Ureter (tissue), 1 donor: ENCODE data around the gene NEK11. TPM values are rescaled to one million over a fixed set of nuclear protein-coding genes. Genes with fewer than 3 reads are reported as not detected.

Experiments used
- DNase-seq: peaks from one replicate; pipeline ENCODE4 v3.0.0-alpha.2; 2020; ENCODE audit warnings: low spot score
- total RNA-seq: library from RNA; stranded (reverse); gene quantifications from one replicate; pipeline ENCODE4 v1.2.4, GENCODE V29; 2023
- donor health status: DM: yes; HTN: yes; CAD: no.

NEK11 gene
- total RNA-seq, 1 donor from 2014 or later: 10.2 TPM

- DNase-seq: no peak
Observed at GRCh38 chr3:131223373-131224289, 197.0 kb downstream of the NEK11 start.

- DNase-seq: no peak
Observed at GRCh38 chr3:131224886-131225550, 198.3 kb downstream of the NEK11 start.

GRCh38 chr3:131228522-131228921 is 201.8 kb downstream of the NEK11 start:
- no peak for DNase-seq

GRCh38 chr3:131231710-131232389 is 205.2 kb downstream of the NEK11 start:
- no peak for DNase-seq

- no peak for DNase-seq
Observed at GRCh38 chr3:131232711-131233267, 206.1 kb downstream of the NEK11 start.

DNA sequence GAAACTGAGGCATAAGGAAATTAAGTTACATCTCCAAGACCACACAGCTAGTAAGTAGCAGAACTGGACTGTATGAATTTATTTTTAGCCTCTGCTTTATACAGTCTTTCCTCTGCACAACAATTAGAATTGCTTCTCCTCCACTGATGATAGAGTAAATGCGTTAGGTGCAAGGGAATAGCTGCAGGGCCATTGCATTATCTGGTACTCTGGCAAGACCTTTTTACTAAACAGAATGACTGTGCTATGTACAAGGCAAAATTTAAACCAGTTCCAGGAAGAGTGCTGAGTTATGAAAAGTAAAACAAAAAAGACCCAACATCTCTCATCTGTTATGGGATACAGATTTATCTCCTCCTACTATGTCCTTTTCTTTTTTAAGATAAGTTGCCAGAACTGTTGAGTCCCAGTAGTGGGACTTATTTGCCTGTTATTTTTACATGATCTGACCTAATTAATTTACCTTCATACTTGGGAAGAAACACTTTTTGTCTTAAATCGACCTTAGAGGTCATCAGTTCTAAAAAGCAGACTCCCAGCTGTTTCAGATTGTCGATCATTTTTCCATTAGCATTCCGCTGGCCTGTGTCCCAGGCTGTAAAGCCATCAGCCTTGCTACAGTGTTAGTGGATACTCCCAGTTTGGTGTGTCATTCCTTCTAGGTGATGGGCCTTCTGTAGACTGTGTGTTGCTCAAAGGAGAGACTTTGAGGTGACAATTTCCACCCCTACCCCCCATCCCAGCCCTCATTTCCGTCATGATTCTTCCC is 207.4 kb downstream of the NEK11 start:
- no peak for DNase-seq

GRCh38 chr3:131236421-131236820 is 209.7 kb downstream of the NEK11 start:
- DNase-seq: no peak

DNA sequence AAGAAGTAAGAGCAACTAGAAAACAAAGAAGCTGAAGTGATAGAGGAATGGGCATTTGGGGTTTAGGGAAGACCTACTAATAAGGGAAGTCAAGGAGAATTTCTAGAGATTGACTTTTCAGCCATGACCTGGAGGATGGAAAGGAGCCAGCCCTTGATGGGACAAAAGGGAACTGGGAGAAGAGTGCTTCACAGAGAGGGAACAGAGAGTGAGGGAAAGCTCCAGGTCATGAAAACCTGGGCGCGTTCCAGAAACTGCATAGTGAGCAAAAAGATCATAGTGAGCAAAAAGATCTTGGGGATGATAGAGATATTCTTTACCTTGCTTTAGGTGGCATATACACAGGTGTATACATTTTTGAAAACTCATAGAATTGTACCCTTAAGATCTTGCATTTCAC is 211.8 kb downstream of the NEK11 start:
- DNase-seq: no peak

GRCh38 chr3:131239267-131239666 is 212.6 kb downstream of the NEK11 start:
- DNase-seq: no peak

DNA sequence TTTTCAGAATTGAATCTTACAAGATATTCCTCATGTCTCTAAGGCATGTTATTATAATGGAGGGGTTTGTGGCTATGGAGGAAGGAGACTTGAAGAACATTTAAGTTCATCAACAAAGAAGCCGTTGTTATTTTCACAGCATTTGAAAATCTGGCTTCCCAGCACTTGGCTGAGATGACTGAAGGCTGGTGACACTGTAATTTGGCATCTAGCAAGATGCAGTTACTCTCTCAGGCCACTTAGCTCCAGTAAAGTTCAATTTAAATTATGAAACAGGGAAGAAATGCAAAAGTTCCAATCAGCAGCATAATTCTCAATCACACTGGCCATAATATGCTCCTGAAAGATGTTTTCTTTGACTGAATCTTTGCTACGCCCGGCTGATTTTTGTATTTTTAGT is 215.5 kb downstream of the NEK11 start:
- no peak for DNase-seq

DNA sequence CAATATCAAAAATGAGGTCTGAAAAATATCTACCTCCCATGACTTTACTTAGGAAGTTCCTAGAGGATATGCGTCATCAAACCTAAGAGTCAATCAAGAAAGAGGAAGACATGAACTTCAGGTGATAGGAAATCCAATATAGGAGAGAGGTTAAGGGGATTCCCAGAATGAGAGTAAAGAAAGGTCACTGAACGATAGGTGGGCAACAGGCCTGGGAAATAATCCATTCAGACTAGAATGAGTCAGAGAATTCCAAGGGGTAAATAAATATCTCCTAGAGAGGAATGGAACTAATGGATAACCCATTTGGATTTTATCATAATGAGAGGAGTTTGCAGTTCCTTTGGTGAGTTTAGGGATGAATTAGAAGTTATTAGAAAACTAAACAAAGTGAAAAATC is 223.8 kb downstream of the NEK11 start:
- no peak for DNase-seq

DNA sequence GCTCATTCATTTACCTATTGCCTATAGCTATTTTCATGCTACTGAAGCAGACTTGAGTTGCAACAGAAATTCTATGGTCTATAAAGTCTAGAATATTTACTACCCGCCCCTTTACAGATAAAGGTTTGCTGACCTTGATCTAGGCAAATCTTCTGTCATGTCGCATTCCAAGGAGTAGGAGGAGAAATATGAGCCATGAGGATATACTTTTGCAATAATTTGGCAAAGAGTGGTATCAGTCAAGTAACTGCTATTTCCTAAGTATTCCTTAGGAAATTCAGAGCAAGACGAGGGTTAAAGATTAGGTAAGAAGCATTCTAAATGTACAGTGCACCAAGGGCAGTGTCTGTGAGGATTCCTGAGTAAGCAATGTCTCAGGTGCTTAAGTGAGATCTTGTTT is 233.8 kb downstream of the NEK11 start:
- DNase-seq: no peak

- no peak for DNase-seq
Observed at GRCh38 chr3:131261104-131261503, 234.4 kb downstream of the NEK11 start.

- no peak for DNase-seq
Observed at GRCh38 chr3:131275556-131275955, 248.9 kb downstream of the NEK11 start.

GRCh38 chr3:131277836-131278497 is 251.3 kb downstream of the NEK11 start:
- no peak for DNase-seq

GRCh38 chr3:131279577-131279976 is 252.9 kb downstream of the NEK11 start:
- DNase-seq: no peak

GRCh38 chr3:131282379-131282778 is 255.7 kb downstream of the NEK11 start:
- no peak for DNase-seq

GRCh38 chr3:131282967-131283366 is 256.3 kb downstream of the NEK11 start:
- no peak for DNase-seq

- DNase-seq: no peak
Observed at GRCh38 chr3:131283862-131284261, 257.2 kb downstream of the NEK11 start.

GRCh38 chr3:131284302-131284701 is 257.6 kb downstream of the NEK11 start:
- DNase-seq: no peak

DNA sequence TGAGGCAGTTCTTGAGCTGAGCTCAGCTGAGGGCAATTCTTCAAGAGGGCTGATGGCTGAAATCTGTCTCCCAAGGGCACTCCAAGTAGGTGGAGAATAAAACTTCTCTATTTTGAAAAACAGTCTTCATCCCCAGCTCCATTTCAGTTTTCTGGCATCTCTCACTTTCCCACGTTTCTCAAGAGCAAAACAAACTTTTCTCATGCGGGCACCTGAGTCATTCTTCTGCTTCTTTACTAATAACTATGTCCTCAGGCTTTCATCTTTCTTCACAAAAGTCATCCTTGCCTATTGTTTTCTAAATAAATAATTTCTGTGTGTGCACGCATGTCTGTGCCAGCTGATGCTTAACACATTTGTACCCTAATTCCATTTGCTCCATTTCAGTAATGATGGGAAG is 258.8 kb downstream of the NEK11 start:
- DNase-seq: no peak
